HEK293 (cell line): ENCODE data around the gene ZNF775.

ENCODE experiments used
- CTCF ChIA-PET: fragments of 350-600 bp; formaldehyde crosslinking; extraction: SDS; loops from one replicate; lab custom pipeline; 2021; ENCODE audit warnings: antibody characterized with exemption; lab: Yijun Ruan, JAX
- POLR2A ChIA-PET: fragments of 300-600 bp; formaldehyde crosslinking; extraction: SDS; loops from one replicate; lab custom pipeline; 2020; ENCODE audit warnings: antibody characterized with exemption, inconsistent platforms; lab: Yijun Ruan, JAX
- H3K27ac ChIP-seq: fragments of 200-500 bp; sonication (Bioruptor generic); 2 replicates; pipeline ENCODE4 v1.5.1; 2014; ENCODE audit warnings: low read depth, low read length, control low read depth, inconsistent platforms; ENCODE audit errors: extremely low read depth
- H3K36me3 ChIP-seq, 2 experiments: fragments of 200-500 bp in 1 of 2; sonication (Bioruptor generic) in 1 of 2; 1 replicate in 1 of 2; 2 replicates in 1 of 2; pipeline ENCODE4 v1.5.1; 2014 to 2017; ENCODE audit warnings: inconsistent platforms in 2 of 2, low read length in 2 of 2; ENCODE audit not compliant: control insufficient read depth in 2 of 2, insufficient read depth in 1 of 2
- H3K4me1 ChIP-seq: fragments of 200-500 bp; sonication (Bioruptor generic); 2 replicates; pipeline ENCODE4 v1.5.1; 2014; ENCODE audit warnings: mild to moderate bottlenecking, low read length, inconsistent platforms; ENCODE audit not compliant: control insufficient read depth, insufficient read depth
- H3K4me3 ChIP-seq: 2 replicates; pipeline ENCODE4 v1.5.1; 2011; ENCODE audit warnings: low read depth, mild to moderate bottlenecking, control low read depth, low read length, moderate library complexity
- H3K9me3 ChIP-seq: fragments of 200-500 bp; sonication (Bioruptor generic); 2 replicates; pipeline ENCODE4 v1.5.1; 2014; ENCODE audit warnings: low read depth, low read length, inconsistent platforms; ENCODE audit not compliant: control insufficient read depth, insufficient read depth
- BCL11B ChIP-seq: fragments of 450-650 bp; formaldehyde crosslinking; IDR thresholded peaks from 2 replicates; pipeline ENCODE4 v1.5.1; 2016; ENCODE audit warnings: low read depth, missing biosample characterization, missing genetic modification characterization
- GLI4 ChIP-seq: fragments of 450-650 bp; formaldehyde crosslinking; IDR thresholded peaks from 2 replicates; pipeline ENCODE4 v1.5.1; 2016; ENCODE audit warnings: missing biosample characterization, missing genetic modification characterization
- KLF1 ChIP-seq: fragments of 450-650 bp; formaldehyde crosslinking; IDR thresholded peaks from 2 replicates; pipeline ENCODE4 v1.5.1; 2016; ENCODE audit warnings: missing biosample characterization, missing genetic modification characterization
- KLF16 ChIP-seq: fragments of 450-650 bp; formaldehyde crosslinking; IDR thresholded peaks from 2 replicates; pipeline ENCODE4 v1.5.1; 2017; ENCODE audit warnings: missing biosample characterization, missing genetic modification characterization
- OVOL3 ChIP-seq: fragments of 450-650 bp; formaldehyde crosslinking; IDR thresholded peaks from 2 replicates; pipeline ENCODE4 v1.5.1; 2016; ENCODE audit warnings: missing biosample characterization, missing genetic modification characterization
- PRDM2 ChIP-seq: fragments of 450-650 bp; formaldehyde crosslinking; IDR thresholded peaks from 2 replicates; pipeline ENCODE4 v1.5.1; 2016; ENCODE audit warnings: missing biosample characterization, missing genetic modification characterization, borderline replicate concordance
- REST ChIP-seq: fragments of 450-650 bp; formaldehyde crosslinking; IDR thresholded peaks from 2 replicates; pipeline ENCODE4 v1.5.1; 2016; ENCODE audit warnings: missing biosample characterization, missing genetic modification characterization
- SALL2 ChIP-seq: fragments of 450-650 bp; formaldehyde crosslinking; IDR thresholded peaks from 2 replicates; pipeline ENCODE4 v1.5.0; 2017; ENCODE audit warnings: missing biosample characterization, mild to moderate bottlenecking, missing genetic modification characterization, borderline replicate concordance
- SP2 ChIP-seq: fragments of 450-650 bp; formaldehyde crosslinking; IDR thresholded peaks from 2 replicates; pipeline ENCODE4 v1.5.1; 2016; ENCODE audit warnings: missing biosample characterization, missing genetic modification characterization
- SP7 ChIP-seq: fragments of 450-650 bp; formaldehyde crosslinking; IDR thresholded peaks from 2 replicates; pipeline ENCODE4 v1.5.1; 2016; ENCODE audit warnings: missing biosample characterization, missing genetic modification characterization
- ZBTB20 ChIP-seq: fragments of 450-650 bp; formaldehyde crosslinking; IDR thresholded peaks from 2 replicates; pipeline ENCODE4 v1.5.1; 2016; ENCODE audit warnings: missing biosample characterization, missing genetic modification characterization
- ZEB2 ChIP-seq: fragments of 450-650 bp; formaldehyde crosslinking; IDR thresholded peaks from 2 replicates; pipeline ENCODE4 v1.5.1; 2016; ENCODE audit warnings: missing biosample characterization, missing genetic modification characterization
- ZNF239 ChIP-seq: fragments of 450-650 bp; formaldehyde crosslinking; IDR thresholded peaks from 2 replicates; pipeline ENCODE4 v1.5.1; 2016; ENCODE audit warnings: missing biosample characterization, missing genetic modification characterization
- ZNF248 ChIP-seq: fragments of 450-650 bp; formaldehyde crosslinking; IDR thresholded peaks from 2 replicates; pipeline ENCODE4 v1.5.1; 2017; ENCODE audit warnings: missing biosample characterization, missing genetic modification characterization
- ZNF266 ChIP-seq: fragments of 450-650 bp; formaldehyde crosslinking; IDR thresholded peaks from 2 replicates; pipeline ENCODE4 v1.5.1; 2016; ENCODE audit warnings: missing biosample characterization, missing genetic modification characterization, low read depth
- ZNF488 ChIP-seq: fragments of 450-650 bp; formaldehyde crosslinking; IDR thresholded peaks from 2 replicates; pipeline ENCODE4 v1.5.1; 2016; ENCODE audit warnings: missing biosample characterization, missing genetic modification characterization
- ZNF548 ChIP-seq: fragments of 450-650 bp; formaldehyde crosslinking; IDR thresholded peaks from 2 replicates; pipeline ENCODE4 v1.5.1; 2016; ENCODE audit warnings: missing biosample characterization, missing genetic modification characterization
- ZNF664 ChIP-seq: fragments of 450-650 bp; formaldehyde crosslinking; IDR thresholded peaks from 2 replicates; pipeline ENCODE4 v1.5.1; 2016; ENCODE audit warnings: missing biosample characterization, missing genetic modification characterization
- ZNF677 ChIP-seq: fragments of 450-650 bp; IDR thresholded peaks from 2 replicates; pipeline ENCODE4 v1.5.0; 2018; ENCODE audit warnings: missing biosample characterization, mild to moderate bottlenecking, missing genetic modification characterization, moderate library complexity
- ZNF76 ChIP-seq: fragments of 450-650 bp; formaldehyde crosslinking; IDR thresholded peaks from 2 replicates; pipeline ENCODE4; 2016; ENCODE audit warnings: low read depth, missing biosample characterization, missing genetic modification characterization, borderline replicate concordance
- TF ChIP-seq, protein P1 (sequence below): fragments of 450-650 bp; formaldehyde crosslinking; IDR thresholded peaks from 2 replicates; pipeline ENCODE4 v1.5.1; 2017; ENCODE audit warnings: missing biosample characterization, mild to moderate bottlenecking, missing genetic modification characterization, moderate library complexity
- TF ChIP-seq, protein P2 (sequence below): fragments of 450-650 bp; formaldehyde crosslinking; IDR thresholded peaks from 2 replicates; pipeline ENCODE4 v1.5.1; 2016; ENCODE audit warnings: missing biosample characterization, missing genetic modification characterization, low read depth

Gene ZNF775

DNA sequence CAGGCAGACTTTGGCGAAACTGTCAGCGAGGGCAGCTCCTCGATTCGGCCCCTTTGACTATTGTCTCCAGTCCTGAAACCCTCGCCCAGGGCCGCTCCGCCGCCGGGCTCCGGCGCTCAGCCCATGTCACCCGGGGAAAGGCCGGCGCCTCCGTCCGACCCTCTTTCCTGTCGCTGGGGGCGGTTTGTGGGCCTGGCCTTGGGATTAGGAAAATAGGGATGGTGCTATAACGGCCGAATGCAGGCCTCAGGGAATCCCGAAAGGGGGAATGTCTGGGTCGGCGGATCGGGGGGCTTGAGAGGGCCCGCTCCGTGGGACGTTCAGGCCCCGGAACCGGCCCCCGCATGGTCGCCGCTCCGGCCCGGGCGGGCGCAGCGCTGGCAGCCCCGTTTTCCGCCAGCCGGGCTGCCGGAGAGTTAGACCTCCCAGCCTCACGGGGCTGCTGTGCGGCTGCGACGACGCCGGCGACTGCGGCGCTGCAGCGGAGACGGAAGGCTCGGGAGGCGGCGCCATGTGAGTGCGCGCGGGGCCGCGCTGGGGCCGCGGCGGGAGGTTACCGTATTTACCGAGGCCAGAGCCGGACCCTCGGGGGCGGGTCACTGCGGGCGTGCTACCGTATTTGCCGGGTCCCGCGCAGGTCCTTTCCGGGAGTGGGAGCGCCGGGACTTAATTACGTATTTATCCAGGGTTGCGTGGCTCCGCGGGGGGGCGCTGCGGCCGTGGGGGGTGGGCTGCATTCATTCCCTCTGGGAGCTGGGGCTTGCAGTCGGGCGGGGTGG, 25.9 kb downstream of the ZNF775 start:
- Histone ChIP-seq H3K27ac (peak overlapping the region; percentile 6; the same call in 1 of the 2 replicates), H3K36me3 (no peaks in the 10 kb centered on the region), H3K4me1 (no peaks in the 10 kb centered on the region), H3K4me3 (peak overlapping the region; percentile 45), H3K9me3 (no peaks in the 10 kb centered on the region)
- CTCF ChIA-PET = interaction anchor here (0.7 to 2.1 kb wide), 5 partner anchors 17 to 521 kb away, joined by 3 to 9 read pairs (median 3); partner anchors contain the start of gene REPIN1
- POLR2A ChIA-PET = interaction anchor here (0.6 to 1.0 kb wide), 2 partner anchors 53 to 82 kb away, joined by 3 read pairs; partner anchors contain the start of gene LRRC61
- TF ChIP-seq GLI4 (no peak), ZNF266 (tag by site-specific recombination) (no peak), ZNF548 (no peak), ZBTB20 (tag by site-specific recombination) (peak; percentile 66), ZEB2 (peak; percentile 45; the same call in 1 of the 2 replicates), ZNF239 (no peak), PRDM2 (tag by site-specific recombination) (no peak), BCL11B (tag by site-specific recombination) (0 out of 2 replicates have a peak, but pooled peaks have one; percentile 33), ZNF488 (no peak), ZNF248 (no peak), ZNF677 (no peak), REST (tag by site-specific recombination) (no peak), SP7 (tag by site-specific recombination) (peak; percentile 71), SP2 (tag by site-specific recombination) (peak; percentile 42), OVOL3 (tag by site-specific recombination) (no peak), ZNF664 (tag by site-specific recombination) (no peak), SALL2 (tag by site-specific recombination) (no peak), KLF1 (tag by site-specific recombination) (peak; percentile 44; the same call in 1 of the 2 replicates), KLF16 (peak; percentile 85), ZNF76 (tag by site-specific recombination) (peak; percentile 43; the same call in 1 of the 2 replicates)
- TF ChIP-seq, protein P1, sequence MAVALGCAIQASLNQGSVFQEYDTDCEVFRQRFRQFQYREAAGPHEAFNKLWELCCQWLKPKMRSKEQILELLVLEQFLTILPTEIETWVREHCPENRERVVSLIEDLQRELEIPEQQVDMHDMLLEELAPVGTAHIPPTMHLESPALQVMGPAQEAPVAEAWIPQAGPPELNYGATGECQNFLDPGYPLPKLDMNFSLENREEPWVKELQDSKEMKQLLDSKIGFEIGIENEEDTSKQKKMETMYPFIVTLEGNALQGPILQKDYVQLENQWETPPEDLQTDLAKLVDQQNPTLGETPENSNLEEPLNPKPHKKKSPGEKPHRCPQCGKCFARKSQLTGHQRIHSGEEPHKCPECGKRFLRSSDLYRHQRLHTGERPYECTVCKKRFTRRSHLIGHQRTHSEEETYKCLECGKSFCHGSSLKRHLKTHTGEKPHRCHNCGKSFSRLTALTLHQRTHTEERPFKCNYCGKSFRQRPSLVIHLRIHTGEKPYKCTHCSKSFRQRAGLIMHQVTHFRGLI (tag by site-specific recombination) = no peak
- TF ChIP-seq, protein P2, sequence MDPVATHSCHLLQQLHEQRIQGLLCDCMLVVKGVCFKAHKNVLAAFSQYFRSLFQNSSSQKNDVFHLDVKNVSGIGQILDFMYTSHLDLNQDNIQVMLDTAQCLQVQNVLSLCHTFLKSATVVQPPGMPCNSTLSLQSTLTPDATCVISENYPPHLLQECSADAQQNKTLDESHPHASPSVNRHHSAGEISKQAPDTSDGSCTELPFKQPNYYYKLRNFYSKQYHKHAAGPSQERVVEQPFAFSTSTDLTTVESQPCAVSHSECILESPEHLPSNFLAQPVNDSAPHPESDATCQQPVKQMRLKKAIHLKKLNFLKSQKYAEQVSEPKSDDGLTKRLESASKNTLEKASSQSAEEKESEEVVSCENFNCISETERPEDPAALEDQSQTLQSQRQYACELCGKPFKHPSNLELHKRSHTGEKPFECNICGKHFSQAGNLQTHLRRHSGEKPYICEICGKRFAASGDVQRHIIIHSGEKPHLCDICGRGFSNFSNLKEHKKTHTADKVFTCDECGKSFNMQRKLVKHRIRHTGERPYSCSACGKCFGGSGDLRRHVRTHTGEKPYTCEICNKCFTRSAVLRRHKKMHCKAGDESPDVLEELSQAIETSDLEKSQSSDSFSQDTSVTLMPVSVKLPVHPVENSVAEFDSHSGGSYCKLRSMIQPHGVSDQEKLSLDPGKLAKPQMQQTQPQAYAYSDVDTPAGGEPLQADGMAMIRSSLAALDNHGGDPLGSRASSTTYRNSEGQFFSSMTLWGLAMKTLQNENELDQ (tag by site-specific recombination) = no peak
